ENCODE data around the gene MRPL32. TPM values are rescaled to one million over a fixed set of nuclear protein-coding genes. Genes with fewer than 3 reads are reported as not detected.

The MRPL32 gene
- total and polyA plus RNA-seq, 4 experiments from 2014 or later: 42.5 to 53.3 (median 48.8) TPM

GRCh38 chr7:42935861-42936260, 3.7 kb downstream of the MRPL32 start:
- no peak for DNase-seq
- H3K27ac Mint-ChIP-seq: peak overlapping the region in 2 of 7 donors; percentile 6 to 23
- H3K36me3 Mint-ChIP-seq: peaks cover 20 to 63% of the 10 kb centered on the region in 2 donors
- Histone ChIP-seq H3K36me3 (ENCODE audit: insufficient read depth, low read length) (peaks cover 26% of the 10 kb centered on the region), H3K27ac (ENCODE audit: low read depth, low read length) (no peak overlapping the region), H3K4me1 (ENCODE audit: insufficient read depth, low read length) (peaks cover 18% of the 10 kb centered on the region), H3K27me3 (ENCODE audit: insufficient read depth, low read length) (no peaks in the 10 kb centered on the region), H3K4me3 (ENCODE audit: low read length in 2 of 2) (no peak overlapping the region), H3K9me3 (ENCODE audit: control insufficient read depth in 1 of 2, low read length in 2 of 2) (no peaks in the 10 kb centered on the region)
- peaks cover 30 to 57% (median 39%) of the 10 kb centered on the region in 4 donors for H3K4me1 Mint-ChIP-seq
- POLR2A ChIA-PET (ENCODE audit: partially characterized antibody): interaction anchor here (6.2 kb wide), 1 partner anchor 24 kb away, joined by 70 read pairs; the partner anchor contains the start of gene C7orf25
- no peaks in the 10 kb centered on the region for H3K9me3 Mint-ChIP-seq
- peak overlapping the region in 1 of 8 donors; percentile 3 for H3K4me3 Mint-ChIP-seq
- H3K27me3 Mint-ChIP-seq: no peaks in the 10 kb centered on the region
- intact Hi-C loops (cut with micrococcal nuclease): no loop called here
- CTCF ChIA-PET (ENCODE audit: partially characterized antibody): interaction anchor here (0.8 to 1.7 kb wide), 3 partner anchors 23 to 902 kb away, joined by 3 to 6 read pairs (median 3); no protein-coding TSS in a partner anchor

GRCh38 chr7:42939457-42940240, 7.5 kb downstream of the MRPL32 start:
- ChIA-PET CTCF (ENCODE audit: partially characterized antibody) (interaction anchor here (1.3 to 3.8 kb wide), 6 partner anchors 14 to 899 kb away, joined by 3 to 19 read pairs (median 6); no protein-coding TSS in a partner anchor), POLR2A (ENCODE audit: partially characterized antibody) (interaction anchor here (0.6 kb wide), 1 partner anchor 1142 kb away, joined by 3 read pairs; no protein-coding TSS in a partner anchor)
- Histone ChIP-seq H3K9me3 (ENCODE audit: control insufficient read depth in 1 of 2, low read length in 2 of 2) (no peaks in the 10 kb centered on the region), H3K27me3 (ENCODE audit: insufficient read depth, low read length) (no peaks in the 10 kb centered on the region), H3K36me3 (ENCODE audit: insufficient read depth, low read length) (peaks cover 26% of the 10 kb centered on the region), H3K27ac (ENCODE audit: low read depth, low read length) (no peak overlapping the region), H3K4me1 (ENCODE audit: insufficient read depth, low read length) (no peaks in the 10 kb centered on the region), H3K4me3 (ENCODE audit: low read length in 2 of 2) (no peak overlapping the region)
- Mint-ChIP-seq H3K27me3 (no peaks in the 10 kb centered on the region), H3K36me3 (peaks cover 20 to 44% of the 10 kb centered on the region in 2 donors), H3K4me3 (peak overlapping the region in 3 of 8 donors; percentile 2 to 59 (median 39)), H3K4me1 (peaks cover 15 to 24% (median 17%) of the 10 kb centered on the region in 4 donors), H3K27ac (peak overlapping the region; percentile 1 to 90 (median 48)), H3K9me3 (no peaks in the 10 kb centered on the region)
- intact Hi-C loops (cut with micrococcal nuclease): loop anchor here (2.0 kb wide), 1 partner anchor 321 kb away; no protein-coding TSS in a partner anchor
- DNase-seq: no peak

- no peak overlapping the region for H3K27ac ChIP-seq (ENCODE audit: low read depth, low read length)
- CTCF ChIA-PET (ENCODE audit: partially characterized antibody): interaction anchor here (0.7 to 3.8 kb wide), 20 partner anchors 9 to 898 kb away, joined by 3 to 59 read pairs (median 6); partner anchors contain the start of genes MRPL32 and PSMA2
- H3K4me3 Mint-ChIP-seq: no peak overlapping the region
- no peaks in the 10 kb centered on the region for H3K27me3 Mint-ChIP-seq
- H3K9me3 Mint-ChIP-seq: no peaks in the 10 kb centered on the region
- H3K9me3 ChIP-seq (ENCODE audit: control insufficient read depth in 1 of 2, low read length in 2 of 2): no peaks in the 10 kb centered on the region
- H3K27ac Mint-ChIP-seq: no peak overlapping the region
- H3K4me3 ChIP-seq (ENCODE audit: low read length in 2 of 2): no peak overlapping the region
- peaks cover 14 to 31% of the 10 kb centered on the region in 2 donors for H3K36me3 Mint-ChIP-seq
- H3K4me1 ChIP-seq (ENCODE audit: insufficient read depth, low read length): no peaks in the 10 kb centered on the region
- DNase-seq: peak; percentile 52 to 66 (median 56)
- peaks cover 13% of the 10 kb centered on the region for H3K36me3 ChIP-seq (ENCODE audit: insufficient read depth, low read length)
- no peaks in the 10 kb centered on the region for H3K27me3 ChIP-seq (ENCODE audit: insufficient read depth, low read length)
- POLR2A ChIA-PET (ENCODE audit: partially characterized antibody): interaction anchor here (1.0 to 1.5 kb wide), 2 partner anchors 9 to 29 kb away, joined by 3 to 13 read pairs; partner anchors contain the start of genes MRPL32 and PSMA2
- H3K4me1 Mint-ChIP-seq: peaks cover 8 to 25% (median 15%) of the 10 kb centered on the region in 4 donors
- intact Hi-C loops (cut with micrococcal nuclease): loop anchor here (1.0 to 2.0 kb wide), 2 partner anchors 320 to 898 kb away; no protein-coding TSS in a partner anchor
Observed at GRCh38 chr7:42940985-42941847, 9.0 kb downstream of the MRPL32 start.

- Mint-ChIP-seq H3K36me3 (no peaks in the 10 kb centered on the region), H3K9me3 (no peaks in the 10 kb centered on the region), H3K27me3 (peaks cover 0 to 1% of the 10 kb centered on the region in 2 donors), H3K27ac (peak overlapping the region in 2 of 7 donors; percentile 13 to 49), H3K4me1 (peaks cover 1 to 11% (median 6%) of the 10 kb centered on the region in 4 donors), H3K4me3 (peak overlapping the region in 3 of 8 donors; percentile 30 to 35 (median 32))
- intact Hi-C loops (cut with micrococcal nuclease): no loop called here
- ChIA-PET POLR2A (ENCODE audit: partially characterized antibody) (no interaction called here), CTCF (ENCODE audit: partially characterized antibody) (no interaction called here)
- Histone ChIP-seq H3K36me3 (ENCODE audit: insufficient read depth, low read length) (no peaks in the 10 kb centered on the region), H3K9me3 (ENCODE audit: control insufficient read depth in 1 of 2, low read length in 2 of 2) (no peaks in the 10 kb centered on the region), H3K27ac (ENCODE audit: low read depth, low read length) (no peak overlapping the region), H3K4me1 (ENCODE audit: insufficient read depth, low read length) (no peaks in the 10 kb centered on the region), H3K27me3 (ENCODE audit: insufficient read depth, low read length) (no peaks in the 10 kb centered on the region), H3K4me3 (ENCODE audit: low read length in 2 of 2) (no peak overlapping the region)
- DNase-seq: no peak
Observed at GRCh38 chr7:42945821-42946626, 13.8 kb downstream of the MRPL32 start.

GRCh38 chr7:42946627-42946950, 14.4 kb downstream of the MRPL32 start:
- Histone ChIP-seq H3K4me1 (ENCODE audit: insufficient read depth, low read length) (no peaks in the 10 kb centered on the region), H3K36me3 (ENCODE audit: insufficient read depth, low read length) (no peaks in the 10 kb centered on the region), H3K27ac (ENCODE audit: low read depth, low read length) (no peak overlapping the region), H3K4me3 (ENCODE audit: low read length in 2 of 2) (no peak overlapping the region), H3K27me3 (ENCODE audit: insufficient read depth, low read length) (no peaks in the 10 kb centered on the region), H3K9me3 (ENCODE audit: control insufficient read depth in 1 of 2, low read length in 2 of 2) (no peaks in the 10 kb centered on the region)
- intact Hi-C loops (cut with micrococcal nuclease): no loop called here
- DNase-seq: no peak
- CTCF ChIA-PET (ENCODE audit: partially characterized antibody): no interaction called here
- no peaks in the 10 kb centered on the region for H3K9me3 Mint-ChIP-seq
- no peak overlapping the region for H3K4me3 Mint-ChIP-seq
- no peak overlapping the region for H3K27ac Mint-ChIP-seq
- H3K27me3 Mint-ChIP-seq: peaks cover 0 to 1% of the 10 kb centered on the region in 2 donors
- H3K36me3 Mint-ChIP-seq: no peaks in the 10 kb centered on the region
- H3K4me1 Mint-ChIP-seq: peaks cover 0 to 7% (median 4%) of the 10 kb centered on the region in 4 donors
- POLR2A ChIA-PET (ENCODE audit: partially characterized antibody): no interaction called here

- DNase-seq: no peak
- Mint-ChIP-seq H3K36me3 (no peaks in the 10 kb centered on the region), H3K27ac (no peak overlapping the region), H3K27me3 (peaks cover 0 to 1% of the 10 kb centered on the region in 2 donors), H3K4me1 (peaks cover 0 to 7% (median 4%) of the 10 kb centered on the region in 4 donors), H3K9me3 (no peaks in the 10 kb centered on the region), H3K4me3 (no peak overlapping the region)
- H3K4me1 ChIP-seq (ENCODE audit: insufficient read depth, low read length): no peaks in the 10 kb centered on the region
- no peak overlapping the region for H3K4me3 ChIP-seq (ENCODE audit: low read length in 2 of 2)
- no peak overlapping the region for H3K27ac ChIP-seq (ENCODE audit: low read depth, low read length)
- ChIA-PET CTCF (ENCODE audit: partially characterized antibody) (no interaction called here), POLR2A (ENCODE audit: partially characterized antibody) (no interaction called here)
- H3K36me3 ChIP-seq (ENCODE audit: insufficient read depth, low read length): no peaks in the 10 kb centered on the region
- H3K27me3 ChIP-seq (ENCODE audit: insufficient read depth, low read length): no peaks in the 10 kb centered on the region
- H3K9me3 ChIP-seq (ENCODE audit: control insufficient read depth in 1 of 2, low read length in 2 of 2): no peaks in the 10 kb centered on the region
- intact Hi-C loops (cut with micrococcal nuclease): no loop called here
Observed at GRCh38 chr7:42947521-42947920, 15.3 kb downstream of the MRPL32 start.

Measured in CD4-positive, alpha-beta memory T cell (primary cell).